PC-3 (cell line): Measurements from ENCODE around the gene CCDC194. TPM values are rescaled to one million over a fixed set of nuclear protein-coding genes. Genes with fewer than 3 reads are reported as not detected.
A peak's percentile ranks its signal among the peaks of the same experiment; 100 is the strongest.

Experiments used
- ATAC-seq: fragments of 200-7000 bp; cut with Tn5 transposase; 2 replicates; pipeline ENCODE4 v1.9.1; 2020; ENCODE audit warnings: mild to moderate bottlenecking, moderate library complexity
- BruUV-seq: library from RNA; stranded (reverse); fragments of 400-500 nt; replicated peaks from 2 replicates; lab custom pipeline; 2021; lab: Mats Ljungman, UMichigan
- CTCF ChIA-PET: fragments of 300-600 bp; sonication (Branson Sonifier 250); formaldehyde crosslinking; loops from one replicate; lab custom pipeline; 2022; ENCODE audit warnings: antibody characterized with exemption; lab: Charles Lee
- POLR2A ChIA-PET: fragments of 300-600 bp; sonication (Branson Sonifier 250); formaldehyde crosslinking; loops from one replicate; lab custom pipeline; 2022; ENCODE audit warnings: antibody characterized with exemption; ENCODE audit not compliant: unreplicated experiment; lab: Charles Lee
- DNase-seq: peaks from one replicate; pipeline ENCODE4 v3.0.0-alpha.2; 2015
- H2AFZ ChIP-seq: fragments of 300-600 bp; sonication (generic); 2 replicates; pipeline ENCODE4 v1.6.0; 2016; ENCODE audit warnings: antibody characterized with exemption, low read length
- H3F3A ChIP-seq: fragments of 300-600 bp; sonication (generic); one replicate; pipeline ENCODE4 v1.6.0; 2017; ENCODE audit warnings: antibody characterized with exemption, low read length, control low read depth, mild to moderate bottlenecking; ENCODE audit not compliant: unreplicated experiment
- H3K27ac ChIP-seq: fragments of 300-600 bp; sonication (generic); 2 replicates; pipeline ENCODE4 v1.5.1; 2016; ENCODE audit warnings: mild to moderate bottlenecking, low read length
- H3K27me3 ChIP-seq: fragments of 300-600 bp; sonication (generic); 2 replicates; pipeline ENCODE4 v1.6.1; 2016; ENCODE audit warnings: low read length, mixed read lengths
- H3K36me3 ChIP-seq: fragments of 300-600 bp; sonication (generic); 2 replicates; pipeline ENCODE4 v1.6.1; 2016; ENCODE audit warnings: low read depth, mixed run types, low read length, mixed read lengths
- H3K4me1 ChIP-seq: fragments of 300-600 bp; sonication (generic); 2 replicates; pipeline ENCODE4 v1.5.1; 2016; ENCODE audit warnings: low read length; ENCODE audit not compliant: insufficient read depth
- H3K4me2 ChIP-seq: fragments of 300-600 bp; sonication (generic); 2 replicates; pipeline ENCODE4 v1.6.0; 2016; ENCODE audit warnings: low read length
- H3K4me3 ChIP-seq: fragments of 300-600 bp; sonication (generic); 2 replicates; pipeline ENCODE4 v1.5.1; 2016; ENCODE audit warnings: mild to moderate bottlenecking, low read length, mixed read lengths
- H3K79me2 ChIP-seq: fragments of 300-600 bp; sonication (generic); 2 replicates; pipeline ENCODE4 v1.6.1; 2017; ENCODE audit warnings: low read length, mixed read lengths
- H3K9ac ChIP-seq: fragments of 300-600 bp; sonication (generic); 2 replicates; pipeline ENCODE4 v1.6.0; 2016; ENCODE audit warnings: mild to moderate bottlenecking, low read length
- H3K9me2 ChIP-seq: fragments of 300-600 bp; sonication (generic); replicated peaks from 2 replicates; pipeline ENCODE4 v1.6.1; 2016; ENCODE audit warnings: mixed run types, low read length, mixed read lengths
- H3K9me3 ChIP-seq: fragments of 300-600 bp; sonication (generic); 2 replicates; pipeline ENCODE4 v1.6.1; 2016; ENCODE audit warnings: low read length, mixed read lengths
- H4K20me1 ChIP-seq: fragments of 300-600 bp; sonication (generic); 2 replicates; pipeline ENCODE4 v1.6.1; 2016; ENCODE audit warnings: low read length, mixed read lengths
- EZH2 ChIP-seq: fragments of 300-600 bp; sonication (generic); IDR thresholded peaks from one replicate; pipeline ENCODE4 v1.6.1; 2017; ENCODE audit warnings: antibody characterized with exemption, mild to moderate bottlenecking, low read length; ENCODE audit not compliant: unreplicated experiment
- EZH2phosphoT487 ChIP-seq: fragments of 300-600 bp; sonication (generic); IDR thresholded peaks from 2 replicates; pipeline ENCODE4 v1.6.1; 2018; ENCODE audit warnings: mild to moderate bottlenecking, antibody characterized with exemption, low read length, borderline replicate concordance
- intact Hi-C: fragments of 100-400 bp; cut with micrococcal nuclease; formaldehyde crosslinking; loops from 2 replicates; pipeline ENCODE4 v1.9.0; 2023
- total RNA-seq: library from RNA; depleted of rRNA; stranded (reverse); fragments of >200 nt; gene quantifications from 2 replicates; pipeline ENCODE4 v1.2.3, GENCODE V29; 2014
- TF ChIP-seq, protein P1 (sequence below): fragments of 300-600 bp; sonication (generic); conservative IDR thresholded peaks from 2 replicates; pipeline ENCODE4 v1.5.1; 2017; ENCODE audit warnings: antibody characterized with exemption, low read depth, mild to moderate bottlenecking, low read length

Gene CCDC194
- total RNA-seq, 1 experiment from 2014 or later = not detected

- intact Hi-C loops = loop anchor here (1.0 kb wide), 1 partner anchor 27 kb away; no protein-coding TSS in a partner anchor
- peak overlapping the region; percentile 87 for H3K4me2 ChIP-seq
- no peak for DNase-seq
- H2AFZ ChIP-seq = peak overlapping the region; percentile 92
- H3K27ac ChIP-seq = no peak overlapping the region
- peak overlapping the region; percentile 88 for H3K4me3 ChIP-seq
- H3K79me2 ChIP-seq = peaks cover 7% of the 10 kb centered on the region; the same call in 1 of the 2 replicates
- no peaks in the 10 kb centered on the region for H3K27me3 ChIP-seq
- peak overlapping the region; percentile 69; the same call in 1 of the 2 replicates for H3K9ac ChIP-seq
- TF ChIP-seq EZH2phosphoT487 = no peak
- TF ChIP-seq EZH2 = no peak
- TF ChIP-seq, protein P1, sequence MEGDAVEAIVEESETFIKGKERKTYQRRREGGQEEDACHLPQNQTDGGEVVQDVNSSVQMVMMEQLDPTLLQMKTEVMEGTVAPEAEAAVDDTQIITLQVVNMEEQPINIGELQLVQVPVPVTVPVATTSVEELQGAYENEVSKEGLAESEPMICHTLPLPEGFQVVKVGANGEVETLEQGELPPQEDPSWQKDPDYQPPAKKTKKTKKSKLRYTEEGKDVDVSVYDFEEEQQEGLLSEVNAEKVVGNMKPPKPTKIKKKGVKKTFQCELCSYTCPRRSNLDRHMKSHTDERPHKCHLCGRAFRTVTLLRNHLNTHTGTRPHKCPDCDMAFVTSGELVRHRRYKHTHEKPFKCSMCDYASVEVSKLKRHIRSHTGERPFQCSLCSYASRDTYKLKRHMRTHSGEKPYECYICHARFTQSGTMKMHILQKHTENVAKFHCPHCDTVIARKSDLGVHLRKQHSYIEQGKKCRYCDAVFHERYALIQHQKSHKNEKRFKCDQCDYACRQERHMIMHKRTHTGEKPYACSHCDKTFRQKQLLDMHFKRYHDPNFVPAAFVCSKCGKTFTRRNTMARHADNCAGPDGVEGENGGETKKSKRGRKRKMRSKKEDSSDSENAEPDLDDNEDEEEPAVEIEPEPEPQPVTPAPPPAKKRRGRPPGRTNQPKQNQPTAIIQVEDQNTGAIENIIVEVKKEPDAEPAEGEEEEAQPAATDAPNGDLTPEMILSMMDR = no peak
- H3K4me1 ChIP-seq = peaks cover 16% of the 10 kb centered on the region; the same call in 1 of the 2 replicates
- no TSS peak for BruUV-seq
- ATAC-seq = no peak
- H3K36me3 ChIP-seq = no peaks in the 10 kb centered on the region
- ChIA-PET POLR2A (no interaction called here), CTCF (no interaction called here)
- H3F3A ChIP-seq = no peaks in the 10 kb centered on the region
- no peaks in the 10 kb centered on the region for H4K20me1 ChIP-seq
- no peaks in the 10 kb centered on the region for H3K9me2 ChIP-seq
- H3K9me3 ChIP-seq = no peaks in the 10 kb centered on the region
Measured at GRCh38 chr19:17418710-17419109, 24.7 kb upstream of the CCDC194 start.

- no peak overlapping the region for H3K9ac ChIP-seq
- no peak overlapping the region for H2AFZ ChIP-seq
- intact Hi-C loops = no loop called here
- ATAC-seq (no peak), DNase-seq (no peak)
- no peaks in the 10 kb centered on the region for H3F3A ChIP-seq
- no peak overlapping the region for H3K4me3 ChIP-seq
- no TSS peak for BruUV-seq
- no peak overlapping the region for H3K27ac ChIP-seq
- ChIA-PET POLR2A (no interaction called here), CTCF (no interaction called here)
- TF ChIP-seq, protein P1 = no peak
- no peak for TF ChIP-seq EZH2
- TF ChIP-seq EZH2phosphoT487 = no peak
- H3K9me2 ChIP-seq = no peaks in the 10 kb centered on the region
- no peaks in the 10 kb centered on the region for H4K20me1 ChIP-seq
- no peak overlapping the region for H3K4me2 ChIP-seq
- no peaks in the 10 kb centered on the region for H3K79me2 ChIP-seq
- no peaks in the 10 kb centered on the region for H3K27me3 ChIP-seq
- no peaks in the 10 kb centered on the region for H3K9me3 ChIP-seq
- H3K36me3 ChIP-seq = no peaks in the 10 kb centered on the region
- peaks cover 8% of the 10 kb centered on the region; the same call in 1 of the 2 replicates for H3K4me1 ChIP-seq
Measured at GRCh38 chr19:17415121-17415520, 21.1 kb upstream of the CCDC194 start.

DNA sequence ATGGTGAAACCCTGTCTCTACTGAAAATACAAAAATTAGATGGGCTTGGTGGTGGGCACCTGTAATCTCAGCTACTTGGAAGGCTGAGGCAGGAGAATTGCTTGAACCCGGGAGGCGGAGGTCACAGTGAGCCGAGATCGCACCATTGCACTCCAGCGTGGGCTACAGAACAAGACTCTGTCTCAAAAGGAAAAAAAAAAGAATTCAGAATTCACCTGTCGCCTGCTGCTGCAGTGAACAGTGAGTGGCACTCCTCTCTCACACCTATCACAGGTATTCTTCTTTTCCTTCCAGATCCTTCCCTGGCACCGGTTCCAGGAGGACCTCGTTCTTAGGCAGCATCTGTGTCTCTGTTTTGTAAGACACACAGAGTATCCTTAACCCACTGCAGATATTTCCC, 20.1 kb upstream of the CCDC194 start:
- Histone ChIP-seq H3K9ac (no peak overlapping the region), H3F3A (no peaks in the 10 kb centered on the region), H3K27ac (no peak overlapping the region), H3K27me3 (no peaks in the 10 kb centered on the region), H3K4me1 (peaks cover 6% of the 10 kb centered on the region; the same call in 1 of the 2 replicates), H3K9me3 (no peaks in the 10 kb centered on the region), H3K36me3 (no peaks in the 10 kb centered on the region), H3K4me2 (no peak overlapping the region), H3K4me3 (no peak overlapping the region), H3K79me2 (no peaks in the 10 kb centered on the region), H2AFZ (no peak overlapping the region), H3K9me2 (no peaks in the 10 kb centered on the region), H4K20me1 (no peaks in the 10 kb centered on the region)
- ATAC-seq (no peak), DNase-seq (no peak)
- BruUV-seq = no TSS peak
- intact Hi-C loops = no loop called here
- ChIA-PET POLR2A (no interaction called here), CTCF (no interaction called here)
- no peak for TF ChIP-seq EZH2
- TF ChIP-seq, protein P1 = no peak
- no peak for TF ChIP-seq EZH2phosphoT487
